IMR-90 (cell line): Measurements from ENCODE around the gene SOX5. TPM values are rescaled to one million over a fixed set of nuclear protein-coding genes. Genes with fewer than 3 reads are reported as not detected.

Source experiments
- ATAC-seq: fragments of 200-7000 bp; cut with Tn5 transposase; 2 replicates; pipeline ENCODE4 v1.9.1; 2020; ENCODE audit warnings: low read depth, mild to moderate bottlenecking, moderate library complexity
- BruUV-seq: library from RNA; stranded (reverse); fragments of 400-500 nt; replicated peaks from 2 replicates; lab custom pipeline; 2021; lab: Mats Ljungman, UMichigan
- CTCF ChIA-PET: fragments of 300-600 bp; formaldehyde crosslinking; extraction: SDS; loops from one replicate; lab custom pipeline; 2021; ENCODE audit warnings: antibody characterized with exemption; lab: Yijun Ruan, JAX
- POLR2A ChIA-PET: fragments of 300-600 bp; sonication (Branson Sonifier 250); formaldehyde crosslinking; loops from one replicate; lab custom pipeline; 2022; ENCODE audit warnings: antibody characterized with exemption; ENCODE audit not compliant: unreplicated experiment; lab: Charles Lee
- DNase-seq: peaks from one replicate; pipeline ENCODE4 v3.0.0; 2013
- H2AFZ ChIP-seq: replicated peaks from 2 replicates; pipeline ENCODE3; 2013; ENCODE audit warnings: low read length, mild to moderate bottlenecking; ENCODE audit not compliant: poor library complexity
- H2AK5ac ChIP-seq: 2 replicates; pipeline ENCODE4 v1.6.1; 2013; ENCODE audit warnings: low read depth, low read length, inconsistent platforms
- H2AK9ac ChIP-seq: replicated peaks from 2 replicates; pipeline ENCODE3; 2013; ENCODE audit warnings: mild to moderate bottlenecking, low read depth, low read length, moderate library complexity; ENCODE audit not compliant: poor library complexity
- H2BK120ac ChIP-seq: 2 replicates; pipeline ENCODE4 v1.6.1; 2013; ENCODE audit warnings: low read depth, low read length, inconsistent platforms
- H2BK15ac ChIP-seq: 3 replicates; pipeline ENCODE4 v1.6.1; 2013; ENCODE audit warnings: low read depth, low read length, inconsistent platforms
- H2BK20ac ChIP-seq: 2 replicates; pipeline ENCODE4 v1.6.1; 2013; ENCODE audit warnings: low read depth, mild to moderate bottlenecking, inconsistent platforms, low read length, moderate library complexity
- H2BK5ac ChIP-seq: 2 replicates; pipeline ENCODE4 v1.6.1; 2013; ENCODE audit warnings: mild to moderate bottlenecking, low read depth, low read length, inconsistent platforms; ENCODE audit not compliant: poor library complexity, severe bottlenecking
- H3K14ac ChIP-seq: replicated peaks from 2 replicates; pipeline ENCODE4 v1.6.1; 2013; ENCODE audit warnings: low read depth, low read length, inconsistent platforms
- H3K18ac ChIP-seq: 2 replicates; pipeline ENCODE4 v1.6.1; 2013; ENCODE audit warnings: low read depth, low read length, control low read depth
- H3K23ac ChIP-seq: 2 replicates; pipeline ENCODE4 v1.6.1; 2013; ENCODE audit warnings: low read depth, low read length, inconsistent platforms
- H3K27ac ChIP-seq: 2 replicates; pipeline ENCODE4 v1.5.1; 2013; ENCODE audit warnings: mild to moderate bottlenecking, control low read depth, low read length; ENCODE audit not compliant: insufficient read depth
- H3K27me3 ChIP-seq: 2 replicates; pipeline ENCODE4 v1.6.1; 2013; ENCODE audit warnings: low read length; ENCODE audit not compliant: control insufficient read depth, insufficient read depth
- H3K36me3 ChIP-seq: 2 replicates; pipeline ENCODE4 v1.6.1; 2013; ENCODE audit warnings: low read length, mixed read lengths; ENCODE audit not compliant: control insufficient read depth, insufficient read depth
- H3K4ac ChIP-seq: 2 replicates; pipeline ENCODE4 v1.6.1; 2013; ENCODE audit warnings: low read depth, low read length, inconsistent platforms
- H3K4me1 ChIP-seq: 2 replicates; pipeline ENCODE4 v1.6.1; 2013; ENCODE audit warnings: low read length, mixed read lengths; ENCODE audit not compliant: control insufficient read depth, insufficient read depth
- H3K4me2 ChIP-seq: 2 replicates; pipeline ENCODE4 v1.6.1; 2013; ENCODE audit warnings: low read depth, mild to moderate bottlenecking, control low read depth, low read length, moderate library complexity
- H3K4me3 ChIP-seq: 2 replicates; pipeline ENCODE4 v1.5.1; 2013; ENCODE audit warnings: low read depth, mild to moderate bottlenecking, control low read depth, low read length, moderate library complexity; ENCODE audit not compliant: insufficient read depth
- H3K56ac ChIP-seq: 2 replicates; pipeline ENCODE4 v1.6.1; 2013; ENCODE audit warnings: low read length, inconsistent platforms; ENCODE audit not compliant: insufficient read depth; ENCODE audit errors: extremely low read depth
- H3K79me1 ChIP-seq, 2 experiments: 2 replicates each; pipeline ENCODE4 v1.6.1; 2013; ENCODE audit warnings: low read length in 2 of 2, inconsistent platforms in 1 of 2, low read depth in 1 of 2
- H3K9ac ChIP-seq: 2 replicates; pipeline ENCODE4 v1.6.1; 2013; ENCODE audit warnings: low read depth, low read length, control low read depth
- H3K9me1 ChIP-seq: 2 replicates; pipeline ENCODE4 v1.6.1; 2013; ENCODE audit warnings: low read length, inconsistent platforms; ENCODE audit not compliant: insufficient read depth
- H3K9me3 ChIP-seq: 2 replicates; pipeline ENCODE4 v1.6.1; 2013; ENCODE audit warnings: low read length; ENCODE audit not compliant: control insufficient read depth, insufficient read depth
- H4K20me1 ChIP-seq: 2 replicates; pipeline ENCODE4 v1.6.1; 2013; ENCODE audit warnings: low read length, inconsistent platforms; ENCODE audit not compliant: insufficient read depth
- H4K5ac ChIP-seq: 2 replicates; pipeline ENCODE4 v1.6.1; 2013; ENCODE audit warnings: mild to moderate bottlenecking, low read depth, low read length, control low read depth
- H4K8ac ChIP-seq, 2 experiments: 2 replicates each; pipeline ENCODE4 v1.6.1; 2013; ENCODE audit warnings: low read depth in 2 of 2, low read length in 2 of 2, control low read depth in 1 of 2, inconsistent platforms in 1 of 2
- H4K91ac ChIP-seq: 2 replicates; pipeline ENCODE4 v1.6.1; 2013; ENCODE audit warnings: low read depth, low read length, inconsistent platforms; ENCODE audit not compliant: insufficient read depth
- CEBPB ChIP-seq: IDR thresholded peaks from 2 replicates; pipeline ENCODE4 v1.6.1; 2012; ENCODE audit warnings: low read depth, low read length, improper control_type of control experiment
- CHD1 ChIP-seq: IDR thresholded peaks from 2 replicates; pipeline ENCODE4 v1.6.1; 2012; ENCODE audit warnings: low read depth, low read length, improper control_type of control experiment
- ELK1 ChIP-seq: fragments of 150-350 bp; IDR thresholded peaks from 2 replicates; pipeline ENCODE4 v1.6.1; 2016; ENCODE audit warnings: low read depth, mild to moderate bottlenecking, low read length, moderate library complexity, borderline replicate concordance
- MAFK ChIP-seq: IDR thresholded peaks from 2 replicates; pipeline ENCODE4 v1.6.1; 2012; ENCODE audit warnings: low read depth, low read length, improper control_type of control experiment
- MAZ ChIP-seq: IDR thresholded peaks from 2 replicates; pipeline ENCODE4 v1.6.1; 2012; ENCODE audit warnings: low read depth, mild to moderate bottlenecking, low read length, improper control_type of control experiment, moderate library complexity, borderline replicate concordance
- MXI1 ChIP-seq: IDR thresholded peaks from 2 replicates; pipeline ENCODE4 v1.6.1; 2012; ENCODE audit warnings: low read depth, mild to moderate bottlenecking, low read length, moderate library complexity, borderline replicate concordance
- NFE2L2 ChIP-seq: fragments of 150-350 bp; IDR thresholded peaks from 2 replicates; pipeline ENCODE4 v1.6.1; 2016; ENCODE audit warnings: low read depth, mild to moderate bottlenecking, low read length
- POLR2A ChIP-seq: IDR thresholded peaks from 2 replicates; pipeline ENCODE4 v1.6.1; 2012; ENCODE audit warnings: mild to moderate bottlenecking, low read depth, low read length
- RAD21 ChIP-seq: IDR thresholded peaks from 2 replicates; pipeline ENCODE4 v1.6.1; 2012; ENCODE audit warnings: low read length, improper control_type of control experiment
- RCOR1 ChIP-seq: IDR thresholded peaks from 2 replicates; pipeline ENCODE4 v1.6.1; 2012; ENCODE audit warnings: mild to moderate bottlenecking, low read length, improper control_type of control experiment; ENCODE audit not compliant: insufficient replicate concordance
- RFX5 ChIP-seq: IDR thresholded peaks from 2 replicates; pipeline ENCODE4 v1.8.0; 2012; ENCODE audit warnings: low read depth, mild to moderate bottlenecking, low read length, moderate library complexity
- SMC3 ChIP-seq: fragments of 150-350 bp; IDR thresholded peaks from 2 replicates; pipeline ENCODE4 v1.6.1; 2016; ENCODE audit warnings: low read depth, mild to moderate bottlenecking, antibody characterized with exemption, low read length, moderate library complexity
- USF2 ChIP-seq: fragments of 150-350 bp; IDR thresholded peaks from 2 replicates; pipeline ENCODE4 v1.6.1; 2017; ENCODE audit warnings: mild to moderate bottlenecking, antibody characterized with exemption, low read length, low read depth
- WGBS, 2 experiments: methylation state at CpG; one replicate each; pipeline versions ENCODE4 v1.1.5 to v1.1.7; 2013; ENCODE audit warnings: missing lambda C conversion rate in 2 of 2; ENCODE audit not compliant: insufficient read length in 1 of 2; ENCODE audit errors: extremely low coverage in 2 of 2; 5-methylcytosine and 5-hydroxymethylcytosine counted together
- dilution Hi-C: fragments of 300-500 bp; cut with HindIII; formaldehyde crosslinking; loops from one replicate; pipeline ENCODE4 v1.14.3; 2018; ENCODE audit warnings: low sequenced_read_pairs; ENCODE audit not compliant: unreplicated experiment
- in situ Hi-C: fragments of 300-500 bp; cut with MboI; formaldehyde crosslinking; loops from 3 replicates; pipeline ENCODE4 v1.14.3; 2019; ENCODE audit warnings: low sequenced_read_pairs, inconsistent platforms, mixed read lengths
- intact Hi-C: fragments of 100-400 bp; cut with micrococcal nuclease; formaldehyde crosslinking; loops from 2 replicates; pipeline ENCODE4 v1.10.0; 2022
- polyA plus RNA-seq, 3 experiments: library from polyadenylated mRNA; depleted of rRNA; stranded (reverse); fragments of >200 nt; gene quantifications; 2 replicates each; pipeline ENCODE4 v1.2.3, GENCODE V29; 2012; ENCODE audit warnings: low replicate concordance in 1 of 3
- total RNA-seq: library from RNA; depleted of rRNA; stranded (reverse); fragments of >200 nt; gene quantifications from 2 replicates; pipeline ENCODE4 v1.2.3, GENCODE V29; 2012

SOX5 gene
- total and polyA plus RNA-seq, 2 of the 4 experiments (the other 2 are of a cell fraction) = 1.1 to 13.1 TPM

- dilution Hi-C loops (no loop called here), in situ Hi-C loops (no loop called here), intact Hi-C loops (no loop called here)
- Histone ChIP-seq H2BK20ac (no peak overlapping the region), H4K8ac (no peak overlapping the region), H2AFZ (no peak overlapping the region), H3K23ac (no peak overlapping the region), H2AK9ac (no peak overlapping the region), H3K36me3 (no peaks in the 10 kb centered on the region), H3K56ac (no peak overlapping the region), H3K18ac (no peak overlapping the region), H2BK120ac (no peak overlapping the region), H3K9ac (no peak overlapping the region), H4K91ac (no peak overlapping the region), H3K27ac (no peak overlapping the region), H2BK5ac (no peak overlapping the region), H3K9me3 (no peaks in the 10 kb centered on the region), H3K4me3 (no peak overlapping the region), H2AK5ac (no peak overlapping the region), H3K4me2 (no peak overlapping the region), H2BK15ac (no peak overlapping the region), H3K79me1 (no peaks in the 10 kb centered on the region), H3K4ac (no peak overlapping the region), H4K20me1 (no peaks in the 10 kb centered on the region), H3K14ac (no peak overlapping the region), H3K9me1 (no peaks in the 10 kb centered on the region), H4K5ac (no peak overlapping the region), H3K27me3 (no peaks in the 10 kb centered on the region), H3K4me1 (no peaks in the 10 kb centered on the region)
- no peak for ATAC-seq
- DNase-seq = no peak
- ChIA-PET POLR2A (no interaction called here), CTCF (no interaction called here)
- WGBS, 2 experiments = no CpG with 5 or more reads among the region's 4 CpGs
- no TSS peak for BruUV-seq
- TF ChIP-seq CEBPB = no peak
- TF ChIP-seq USF2 = no peak
- TF ChIP-seq CHD1 = no peak
- TF ChIP-seq NFE2L2 = no peak
- no peak for TF ChIP-seq MAZ
- no peak for TF ChIP-seq MXI1
- TF ChIP-seq MAFK = no peak
- TF ChIP-seq RFX5 = no peak
- TF ChIP-seq RAD21 = no peak
- no peak for TF ChIP-seq RCOR1
- no peak for TF ChIP-seq POLR2A
- no peak for TF ChIP-seq SMC3
- no peak for TF ChIP-seq ELK1
These were observed 444.6 kb downstream of the SOX5 start for GRCh38 chr12:23504641-23505399.
